Neuronal stem cell (in vitro differentiated cells): ENCODE results near the gene CHST7.

Experiments used
- DNase-seq: peaks from one replicate; pipeline ENCODE4 v3.0.0-alpha.2; 2013; ENCODE audit warnings: low spot score
- H2AFZ ChIP-seq: one replicate; pipeline ENCODE4 v1.6.1; 2013; ENCODE audit warnings: mild to moderate bottlenecking, low read length, inconsistent platforms
- H2AK5ac ChIP-seq: 2 replicates; pipeline ENCODE4 v1.6.1; 2013; ENCODE audit warnings: low read depth, mild to moderate bottlenecking, inconsistent platforms, low read length, moderate library complexity, mixed read lengths
- H2BK120ac ChIP-seq: 2 replicates; pipeline ENCODE4 v1.6.1; 2013; ENCODE audit warnings: low read depth, mild to moderate bottlenecking, inconsistent platforms, low read length, moderate library complexity, mixed read lengths
- H2BK12ac ChIP-seq: one replicate; pipeline ENCODE4 v1.6.1; 2013; ENCODE audit warnings: low read length, inconsistent platforms
- H2BK15ac ChIP-seq: 2 replicates; pipeline ENCODE4 v1.6.1; 2013; ENCODE audit warnings: mild to moderate bottlenecking, low read length, inconsistent platforms, mixed read lengths
- H2BK5ac ChIP-seq: one replicate; pipeline ENCODE4 v1.6.1; 2013; ENCODE audit warnings: inconsistent platforms, mild to moderate bottlenecking, low read length, moderate library complexity
- H3K14ac ChIP-seq: one replicate; pipeline ENCODE4 v1.6.1; 2013; ENCODE audit warnings: low read length, inconsistent platforms
- H3K18ac ChIP-seq: 2 replicates; pipeline ENCODE4 v1.6.1; 2013; ENCODE audit warnings: low read length, inconsistent platforms
- H3K23ac ChIP-seq: 2 replicates; pipeline ENCODE4 v1.6.1; 2013; ENCODE audit warnings: low read depth, mild to moderate bottlenecking, mixed read lengths, low read length, inconsistent platforms; ENCODE audit not compliant: poor library complexity
- H3K27ac ChIP-seq: replicated peaks from 3 replicates; pipeline ENCODE4 v1.5.1; 2013; ENCODE audit warnings: low read length, inconsistent platforms
- H3K27me3 ChIP-seq, 3 experiments: 2 replicates each; pipeline ENCODE4 v1.6.1; 2013; ENCODE audit warnings: low read length in 3 of 3, mild to moderate bottlenecking in 2 of 3, inconsistent platforms in 1 of 3, low read depth in 1 of 3, mixed read lengths in 1 of 3, moderate library complexity in 1 of 3; ENCODE audit not compliant: control insufficient read depth in 3 of 3, insufficient read depth in 3 of 3
- H3K36me3 ChIP-seq, 2 donors: replicated peaks in 1 of 2; 2 replicates each; pipeline ENCODE4 v1.6.1; 2013; ENCODE audit warnings: low read length in 2 of 2; ENCODE audit not compliant: control insufficient read depth in 2 of 2, insufficient read depth in 2 of 2
- H3K4ac ChIP-seq: 2 replicates; pipeline ENCODE4 v1.6.1; 2013; ENCODE audit warnings: inconsistent platforms, mild to moderate bottlenecking, low read length, moderate library complexity
- H3K4me1 ChIP-seq, 2 donors: 1 replicate in 1 of 2; 2 replicates in 1 of 2; pipeline ENCODE4 v1.6.1; 2013; ENCODE audit warnings: low read length in 2 of 2, low read depth in 1 of 2; ENCODE audit not compliant: control insufficient read depth in 2 of 2, insufficient read depth in 1 of 2
- H3K4me2 ChIP-seq: one replicate; pipeline ENCODE4 v1.6.1; 2013; ENCODE audit warnings: mild to moderate bottlenecking, low read length, inconsistent platforms; ENCODE audit not compliant: insufficient read depth, poor library complexity, severe bottlenecking
- H3K4me3 ChIP-seq, 2 donors: 2 replicates each; pipeline ENCODE4 v1.5.1; 2013; ENCODE audit warnings: low read length in 2 of 2, mild to moderate bottlenecking in 2 of 2, inconsistent platforms in 1 of 2, moderate library complexity in 1 of 2
- H3K79me1 ChIP-seq: one replicate; pipeline ENCODE4 v1.6.1; 2013; ENCODE audit warnings: low read depth, mild to moderate bottlenecking, inconsistent platforms, low read length, moderate library complexity
- H3K9ac ChIP-seq: one replicate; pipeline ENCODE4 v1.6.1; 2013; ENCODE audit warnings: mild to moderate bottlenecking, low read depth, low read length, inconsistent platforms; ENCODE audit not compliant: poor library complexity
- H3K9me3 ChIP-seq, 2 donors: replicated peaks in 1 of 2; 2 replicates each; pipeline versions ENCODE3 to v1.6.1; 2013; ENCODE audit warnings: low read length in 2 of 2, mild to moderate bottlenecking in 2 of 2, inconsistent platforms in 1 of 2, low read depth in 1 of 2, mixed read lengths in 1 of 2, moderate library complexity in 1 of 2; ENCODE audit not compliant: control insufficient read depth in 2 of 2, insufficient read depth in 1 of 2
- H4K8ac ChIP-seq: one replicate; pipeline ENCODE4 v1.6.1; 2013; ENCODE audit warnings: low read depth, mild to moderate bottlenecking, inconsistent platforms, low read length, moderate library complexity
- H4K91ac ChIP-seq: one replicate; pipeline ENCODE4 v1.6.1; 2013; ENCODE audit warnings: low read length, low read depth, mild to moderate bottlenecking, inconsistent platforms; ENCODE audit not compliant: poor library complexity
- WGBS, 2 donors: extraction: QIAGEN DNeasy Blood & Tissue Kit; methylation state at CpG; one replicate each; pipeline ENCODE4 v1.1.7; 2013; ENCODE audit warnings: missing lambda C conversion rate in 2 of 2, mixed read lengths in 1 of 2; ENCODE audit not compliant: insufficient read length in 2 of 2, insufficient replicate concordance in 1 of 2; ENCODE audit errors: extremely low coverage in 2 of 2; 5-methylcytosine and 5-hydroxymethylcytosine counted together

The CHST7 gene

DNA sequence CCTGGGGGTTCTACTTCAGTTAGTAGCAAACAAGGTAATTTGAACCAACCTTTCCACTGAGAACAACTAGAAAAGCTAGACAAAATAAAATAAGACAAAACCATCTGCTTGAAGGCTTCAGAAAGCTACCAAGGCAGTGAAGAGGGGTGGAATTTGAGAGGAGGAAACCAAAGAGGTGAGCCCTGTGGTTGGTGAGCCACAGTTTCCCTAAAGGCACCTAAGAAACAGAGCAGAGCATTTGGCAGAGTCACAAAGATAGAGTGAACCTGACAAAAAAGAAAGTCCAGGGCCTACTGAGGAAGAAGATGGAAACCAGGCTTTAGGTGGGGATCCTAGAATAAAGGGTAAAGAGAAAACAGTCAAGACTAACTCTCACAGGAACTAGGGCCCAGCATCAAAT is 44.3 kb downstream of the CHST7 start:
- H4K91ac ChIP-seq = no peak overlapping the region
- no peaks in the 10 kb centered on the region for H3K9me3 ChIP-seq
- H3K14ac ChIP-seq = no peak overlapping the region
- DNase-seq = no peak
- no peaks in the 10 kb centered on the region for H3K36me3 ChIP-seq
- H3K27me3 ChIP-seq = no peaks in the 10 kb centered on the region
- H3K4ac ChIP-seq = no peak overlapping the region
- H3K23ac ChIP-seq = no peak overlapping the region
- no peak overlapping the region for H2AK5ac ChIP-seq
- H3K4me1 ChIP-seq = no peaks in the 10 kb centered on the region
- no peak overlapping the region for H2BK15ac ChIP-seq
- H3K9ac ChIP-seq = no peak overlapping the region
- H2BK12ac ChIP-seq = no peak overlapping the region
- H4K8ac ChIP-seq = no peak overlapping the region
- H3K18ac ChIP-seq = no peak overlapping the region
- H3K79me1 ChIP-seq = no peaks in the 10 kb centered on the region
- no peak overlapping the region for H2BK5ac ChIP-seq
- no peak overlapping the region for H3K27ac ChIP-seq
- H3K4me3 ChIP-seq = no peak overlapping the region
- H2AFZ ChIP-seq = no peak overlapping the region
- H2BK120ac ChIP-seq = no peak overlapping the region
- H3K4me2 ChIP-seq = no peak overlapping the region

DNA sequence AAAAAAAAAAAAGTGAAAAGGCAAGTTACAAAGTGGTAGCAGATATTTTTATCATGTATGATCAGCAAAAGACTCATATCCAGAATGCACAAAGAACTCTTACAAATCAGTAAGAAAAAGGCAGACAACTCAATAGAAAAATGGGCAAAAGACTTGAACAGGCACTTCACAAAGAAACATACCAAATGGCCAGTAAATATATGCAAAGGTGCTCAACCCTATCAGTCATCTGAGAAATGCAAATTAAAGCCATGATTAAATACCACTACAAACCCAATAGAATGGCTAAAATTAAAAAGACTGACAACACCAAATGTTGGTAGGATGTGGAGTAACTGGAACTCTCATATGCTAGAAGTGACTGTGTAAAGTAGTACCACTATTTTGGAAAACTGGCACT is 45.4 kb downstream of the CHST7 start:
- no peak overlapping the region for H3K9ac ChIP-seq

DNA sequence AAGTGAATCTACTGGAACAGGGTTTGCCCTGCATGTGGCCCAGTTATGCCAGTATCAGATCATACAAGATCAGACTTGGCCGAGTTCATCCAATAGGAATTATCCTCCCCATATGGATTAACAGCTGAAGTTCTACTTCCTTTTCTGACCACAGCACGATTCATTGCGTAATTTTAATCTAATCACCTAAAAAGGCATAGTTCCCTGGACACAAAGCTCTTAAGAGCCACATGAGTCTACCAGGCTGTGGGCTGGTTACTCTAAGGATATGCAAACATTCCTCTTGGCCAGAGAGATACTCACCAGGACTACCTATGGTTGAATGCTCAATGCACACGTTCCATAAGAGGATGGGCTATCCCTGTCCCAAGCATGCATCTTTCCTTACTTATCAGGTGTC is 46.9 kb downstream of the CHST7 start:
- Histone ChIP-seq H2BK5ac (no peak overlapping the region), H2BK120ac (no peak overlapping the region), H3K4me1 (no peaks in the 10 kb centered on the region), H2BK12ac (no peak overlapping the region), H3K23ac (no peak overlapping the region), H4K8ac (no peak overlapping the region), H3K79me1 (no peaks in the 10 kb centered on the region), H2BK15ac (no peak overlapping the region), H3K36me3 (no peaks in the 10 kb centered on the region), H3K4ac (no peak overlapping the region), H3K9me3 (no peaks in the 10 kb centered on the region), H3K27ac (no peak overlapping the region), H3K27me3 (no peaks in the 10 kb centered on the region), H3K4me3 (no peak overlapping the region), H3K4me2 (no peak overlapping the region), H4K91ac (no peak overlapping the region), H2AK5ac (no peak overlapping the region), H3K9ac (no peak overlapping the region), H3K18ac (no peak overlapping the region), H2AFZ (no peak overlapping the region), H3K14ac (no peak overlapping the region)
- no peak for DNase-seq
- no CpG with 5 or more reads among the region's 4 CpGs for WGBS, 2 donors

More for the DNA sequence above, 45.4 kb downstream of the CHST7 start:
- H2AK5ac ChIP-seq = no peak overlapping the region
- no peak overlapping the region for H2AFZ ChIP-seq
- H2BK120ac ChIP-seq = no peak overlapping the region
- H2BK15ac ChIP-seq = no peak overlapping the region
- H4K91ac ChIP-seq = no peak overlapping the region
- no peak overlapping the region for H3K23ac ChIP-seq
- no peaks in the 10 kb centered on the region for H3K79me1 ChIP-seq
- no peak overlapping the region for H3K4ac ChIP-seq
- no peak overlapping the region for H2BK5ac ChIP-seq
- no peaks in the 10 kb centered on the region for H3K27me3 ChIP-seq
- no peak overlapping the region for H3K14ac ChIP-seq
- no peak overlapping the region for H2BK12ac ChIP-seq
- no peak for DNase-seq
- H4K8ac ChIP-seq = no peak overlapping the region
- H3K36me3 ChIP-seq = no peaks in the 10 kb centered on the region
- H3K4me3 ChIP-seq = no peak overlapping the region
- H3K18ac ChIP-seq = no peak overlapping the region
- no peaks in the 10 kb centered on the region for H3K9me3 ChIP-seq
- H3K27ac ChIP-seq = no peak overlapping the region
- H3K4me1 ChIP-seq = no peaks in the 10 kb centered on the region
- H3K4me2 ChIP-seq = no peak overlapping the region

DNA sequence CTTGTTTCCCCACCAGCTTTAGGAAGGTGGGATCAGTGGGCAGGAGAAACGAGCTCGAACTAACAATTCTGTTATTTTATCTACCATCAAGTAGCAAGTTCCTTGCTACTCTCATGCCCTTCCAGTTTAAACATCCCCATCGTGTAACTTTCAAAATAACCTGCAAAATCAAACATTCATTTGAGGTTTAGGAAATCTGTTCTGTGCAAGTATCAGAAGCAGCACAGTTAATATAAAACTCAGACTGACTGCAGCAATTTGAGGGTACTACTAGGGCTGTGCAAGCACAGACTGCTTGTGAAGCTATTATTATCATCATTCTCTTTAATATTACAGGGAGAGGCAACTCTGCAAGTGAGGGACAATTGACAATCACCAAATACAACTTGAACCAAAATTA is 48.0 kb downstream of the CHST7 start:
- Histone ChIP-seq H2BK120ac (no peak overlapping the region), H3K18ac (no peak overlapping the region), H4K8ac (no peak overlapping the region), H3K9ac (no peak overlapping the region), H3K4ac (no peak overlapping the region), H3K9me3 (no peaks in the 10 kb centered on the region), H2BK5ac (no peak overlapping the region), H2BK12ac (no peak overlapping the region), H2AFZ (peak overlapping the region; percentile 23), H3K27ac (no peak overlapping the region), H3K14ac (no peak overlapping the region), H3K4me1 (no peaks in the 10 kb centered on the region), H2BK15ac (no peak overlapping the region), H3K27me3 (no peaks in the 10 kb centered on the region), H4K91ac (no peak overlapping the region), H2AK5ac (no peak overlapping the region), H3K36me3 (no peaks in the 10 kb centered on the region), H3K4me3 (no peak overlapping the region), H3K23ac (no peak overlapping the region), H3K79me1 (no peaks in the 10 kb centered on the region), H3K4me2 (no peak overlapping the region)
- no CpG with 5 or more reads among the region's 3 CpGs for WGBS, 2 donors
- DNase-seq = no peak
